ENCODE results near the gene MTRFR. TPM values are rescaled to one million over a fixed set of nuclear protein-coding genes. Genes with fewer than 3 reads are reported as not detected.
"Not testable (repeated sequence)": the region's sequence is repeated elsewhere in the genome, so short reads cannot be mapped to it uniquely, and the experiment has no call there.

The MTRFR gene
- total and polyA plus RNA-seq, 2 donors: 46.0 to 49.1 TPM

- peak overlapping the region in 1 of 2 donors; percentile 42 for H3K27ac ChIP-seq (ENCODE audit: low read depth in 1 of 2, low read length in 1 of 2)
- peaks cover 82 to 83% of the 10 kb centered on the region in 2 donors for H3K36me3 ChIP-seq (ENCODE audit: control insufficient read depth in 2 of 2, insufficient read depth in 2 of 2, low read length in 1 of 2)
- H3K9me3 ChIP-seq (ENCODE audit: control insufficient read depth in 2 of 2, insufficient read depth in 1 of 2, low read length in 1 of 2); DNase-seq (ENCODE audit: low read depth in 6 of 9, low spot score in 9 of 9); H3K4me3 ChIP-seq (ENCODE audit: low read length in 2 of 2); H3K27me3 ChIP-seq (ENCODE audit: control insufficient read depth in 2 of 2, insufficient read depth in 1 of 2, low read length in 1 of 2): not testable (repeated sequence)
- 89% methylated on average over 9 of the region's 9 CpGs for WGBS
- H3K4me1 ChIP-seq (ENCODE audit: control insufficient read depth in 2 of 2, insufficient read depth in 2 of 2, low read length in 2 of 2): peaks cover 0 to 12% of the 10 kb centered on the region in 2 donors
Observed at GRCh38 chr12:123252365-123252764, 19.1 kb downstream of the MTRFR start.

- Histone ChIP-seq H3K4me3 (ENCODE audit: low read length in 2 of 2) (no peak overlapping the region), H3K9me3 (ENCODE audit: control insufficient read depth in 2 of 2, insufficient read depth in 1 of 2, low read length in 1 of 2) (no peaks in the 10 kb centered on the region), H3K27ac (ENCODE audit: low read depth in 1 of 2, low read length in 1 of 2) (no peak overlapping the region), H3K4me1 (ENCODE audit: control insufficient read depth in 2 of 2, insufficient read depth in 2 of 2, low read length in 2 of 2) (peaks cover 0 to 14% of the 10 kb centered on the region in 2 donors), H3K27me3 (ENCODE audit: control insufficient read depth in 2 of 2, insufficient read depth in 1 of 2, low read length in 1 of 2) (no peaks in the 10 kb centered on the region), H3K36me3 (ENCODE audit: control insufficient read depth in 2 of 2, insufficient read depth in 2 of 2, low read length in 1 of 2) (peaks cover 85 to 87% of the 10 kb centered on the region in 2 donors)
- no peak for DNase-seq (ENCODE audit: low read depth in 6 of 9, low spot score in 9 of 9)
- WGBS: 97% methylated on average over 24 of the region's 24 CpGs
Observed at GRCh38 chr12:123253641-123254459, 20.6 kb downstream of the MTRFR start.

- H3K27me3 ChIP-seq (ENCODE audit: control insufficient read depth in 2 of 2, insufficient read depth in 1 of 2, low read length in 1 of 2): no peaks in the 10 kb centered on the region
- DNase-seq (ENCODE audit: low read depth in 6 of 9, low spot score in 9 of 9): no peak
- H3K4me1 ChIP-seq (ENCODE audit: control insufficient read depth in 2 of 2, insufficient read depth in 2 of 2, low read length in 2 of 2): peaks cover 0 to 15% of the 10 kb centered on the region in 2 donors
- 90% methylated on average over 5 of the region's 5 CpGs for WGBS
- no peak overlapping the region for H3K4me3 ChIP-seq (ENCODE audit: low read length in 2 of 2)
- H3K27ac ChIP-seq (ENCODE audit: low read depth in 1 of 2, low read length in 1 of 2): no peak overlapping the region
- H3K9me3 ChIP-seq (ENCODE audit: control insufficient read depth in 2 of 2, insufficient read depth in 1 of 2, low read length in 1 of 2): no peaks in the 10 kb centered on the region
- H3K36me3 ChIP-seq (ENCODE audit: control insufficient read depth in 2 of 2, insufficient read depth in 2 of 2, low read length in 1 of 2): peaks cover 85 to 88% of the 10 kb centered on the region in 2 donors
Observed at GRCh38 chr12:123254853-123255446, 21.7 kb downstream of the MTRFR start.

GRCh38 chr12:123258593-123258992 lies 25.4 kb downstream of the MTRFR start:
- Histone ChIP-seq H3K4me1 (ENCODE audit: control insufficient read depth in 2 of 2, insufficient read depth in 2 of 2, low read length in 2 of 2) (peaks cover 0 to 3% of the 10 kb centered on the region in 2 donors), H3K27ac (ENCODE audit: low read depth in 1 of 2, low read length in 1 of 2) (no peak overlapping the region), H3K27me3 (ENCODE audit: control insufficient read depth in 2 of 2, insufficient read depth in 1 of 2, low read length in 1 of 2) (no peaks in the 10 kb centered on the region), H3K4me3 (ENCODE audit: low read length in 2 of 2) (no peak overlapping the region), H3K36me3 (ENCODE audit: control insufficient read depth in 2 of 2, insufficient read depth in 2 of 2, low read length in 1 of 2) (peaks cover 72 to 91% of the 10 kb centered on the region in 2 donors), H3K9me3 (ENCODE audit: control insufficient read depth in 2 of 2, insufficient read depth in 1 of 2, low read length in 1 of 2) (no peaks in the 10 kb centered on the region)
- DNase-seq (ENCODE audit: low read depth in 6 of 9, low spot score in 9 of 9): no peak
- 98% methylated on average over 4 of the region's 4 CpGs for WGBS

- Histone ChIP-seq H3K36me3 (ENCODE audit: control insufficient read depth in 2 of 2, insufficient read depth in 2 of 2, low read length in 1 of 2) (peaks cover 63 to 85% of the 10 kb centered on the region in 2 donors), H3K4me3 (ENCODE audit: low read length in 2 of 2) (no peak overlapping the region), H3K27me3 (ENCODE audit: control insufficient read depth in 2 of 2, insufficient read depth in 1 of 2, low read length in 1 of 2) (no peaks in the 10 kb centered on the region), H3K4me1 (ENCODE audit: control insufficient read depth in 2 of 2, insufficient read depth in 2 of 2, low read length in 2 of 2) (peaks cover 0 to 3% of the 10 kb centered on the region in 2 donors), H3K27ac (ENCODE audit: low read depth in 1 of 2, low read length in 1 of 2) (no peak overlapping the region), H3K9me3 (ENCODE audit: control insufficient read depth in 2 of 2, insufficient read depth in 1 of 2, low read length in 1 of 2) (no peaks in the 10 kb centered on the region)
- WGBS: 94% methylated on average over 9 of the region's 9 CpGs
- DNase-seq (ENCODE audit: low read depth in 6 of 9, low spot score in 9 of 9): no peak
Observed at GRCh38 chr12:123260081-123260480, 26.8 kb downstream of the MTRFR start.

- no peaks in the 10 kb centered on the region for H3K27me3 ChIP-seq (ENCODE audit: control insufficient read depth in 2 of 2, insufficient read depth in 1 of 2, low read length in 1 of 2)
- peaks cover 58 to 85% of the 10 kb centered on the region in 2 donors for H3K36me3 ChIP-seq (ENCODE audit: control insufficient read depth in 2 of 2, insufficient read depth in 2 of 2, low read length in 1 of 2)
- H3K4me3 ChIP-seq (ENCODE audit: low read length in 2 of 2): no peak overlapping the region
- H3K27ac ChIP-seq (ENCODE audit: low read depth in 1 of 2, low read length in 1 of 2): no peak overlapping the region
- H3K4me1 ChIP-seq (ENCODE audit: control insufficient read depth in 2 of 2, insufficient read depth in 2 of 2, low read length in 2 of 2): peaks cover 0 to 3% of the 10 kb centered on the region in 2 donors
- 98% methylated on average over 4 of the region's 4 CpGs for WGBS
- no peak for DNase-seq (ENCODE audit: low read depth in 6 of 9, low spot score in 9 of 9)
- H3K9me3 ChIP-seq (ENCODE audit: control insufficient read depth in 2 of 2, insufficient read depth in 1 of 2, low read length in 1 of 2): no peaks in the 10 kb centered on the region
Observed at GRCh38 chr12:123261196-123261595, 28.0 kb downstream of the MTRFR start.

GRCh38 chr12:123263196-123263817 lies 30.1 kb downstream of the MTRFR start:
- Histone ChIP-seq H3K9me3 (ENCODE audit: control insufficient read depth in 2 of 2, insufficient read depth in 1 of 2, low read length in 1 of 2) (no peaks in the 10 kb centered on the region), H3K4me1 (ENCODE audit: control insufficient read depth in 2 of 2, insufficient read depth in 2 of 2, low read length in 2 of 2) (peaks cover 4 to 12% of the 10 kb centered on the region in 2 donors), H3K27ac (ENCODE audit: low read depth in 1 of 2, low read length in 1 of 2) (no peak overlapping the region), H3K4me3 (ENCODE audit: low read length in 2 of 2) (no peak overlapping the region), H3K27me3 (ENCODE audit: control insufficient read depth in 2 of 2, insufficient read depth in 1 of 2, low read length in 1 of 2) (no peaks in the 10 kb centered on the region), H3K36me3 (ENCODE audit: control insufficient read depth in 2 of 2, insufficient read depth in 2 of 2, low read length in 1 of 2) (peaks cover 48 to 72% of the 10 kb centered on the region in 2 donors)
- no peak for DNase-seq (ENCODE audit: low read depth in 6 of 9, low spot score in 9 of 9)
- WGBS: 98% methylated on average over 8 of the region's 8 CpGs

GRCh38 chr12:123264642-123265041 lies 31.4 kb downstream of the MTRFR start:
- WGBS: 75% methylated on average over 7 of the region's 7 CpGs
- H3K4me1 ChIP-seq (ENCODE audit: control insufficient read depth in 2 of 2, insufficient read depth in 2 of 2, low read length in 2 of 2): peaks cover 14 to 23% of the 10 kb centered on the region in 2 donors
- H3K36me3 ChIP-seq (ENCODE audit: control insufficient read depth in 2 of 2, insufficient read depth in 2 of 2, low read length in 1 of 2): peaks cover 35 to 58% of the 10 kb centered on the region in 2 donors
- no peak for DNase-seq (ENCODE audit: low read depth in 6 of 9, low spot score in 9 of 9)
- peaks cover 0 to 4% of the 10 kb centered on the region in 2 donors for H3K27me3 ChIP-seq (ENCODE audit: control insufficient read depth in 2 of 2, insufficient read depth in 1 of 2, low read length in 1 of 2)
- H3K4me3 ChIP-seq (ENCODE audit: low read length in 2 of 2): no peak overlapping the region
- H3K27ac ChIP-seq (ENCODE audit: low read depth in 1 of 2, low read length in 1 of 2): no peak overlapping the region
- H3K9me3 ChIP-seq (ENCODE audit: control insufficient read depth in 2 of 2, insufficient read depth in 1 of 2, low read length in 1 of 2): no peaks in the 10 kb centered on the region

Data from thymus (tissue), 11 donors.